HG03175 (cell line): ENCODE measurements around the gene P3H1.
"Not testable (repeated sequence)": the region's sequence is repeated elsewhere in the genome, so short reads cannot be mapped to it uniquely, and the experiment has no call there.

ENCODE experiments used
- ATAC-seq: cut with Tn5 transposase; IDR thresholded peaks from one replicate; pipeline ENCODE4 v1.9.1; 2021; ENCODE audit warnings: mild to moderate bottlenecking, moderate library complexity; ENCODE audit not compliant: unreplicated experiment

The P3H1 gene

DNA sequence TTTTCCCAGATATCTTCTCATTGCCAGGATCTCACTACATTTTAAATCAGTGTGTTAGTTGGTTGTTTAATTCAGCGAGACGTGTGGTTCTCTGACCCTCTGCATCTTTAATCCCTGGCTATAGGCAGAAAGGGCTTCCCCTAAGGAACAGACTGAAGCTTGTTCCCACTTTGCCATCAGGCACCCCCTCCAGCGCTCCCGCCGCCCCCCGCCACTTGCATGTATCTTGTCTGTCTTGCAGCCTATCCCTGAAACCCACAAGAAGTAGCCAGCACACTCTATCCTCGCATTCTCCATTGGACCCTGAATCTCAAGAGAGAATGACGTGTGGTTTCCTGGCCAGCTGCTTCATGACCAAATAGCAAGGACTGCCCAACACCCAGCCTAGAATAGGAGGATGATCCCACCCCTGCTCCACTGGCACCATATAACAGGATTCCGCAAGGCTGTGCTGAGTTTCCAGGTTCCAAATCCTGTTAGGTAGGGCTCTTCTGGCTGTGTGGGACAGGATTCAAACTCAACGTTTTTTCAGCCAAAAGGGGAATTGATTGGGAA is 34.6 kb downstream of the P3H1 start:
- no peak for ATAC-seq

DNA sequence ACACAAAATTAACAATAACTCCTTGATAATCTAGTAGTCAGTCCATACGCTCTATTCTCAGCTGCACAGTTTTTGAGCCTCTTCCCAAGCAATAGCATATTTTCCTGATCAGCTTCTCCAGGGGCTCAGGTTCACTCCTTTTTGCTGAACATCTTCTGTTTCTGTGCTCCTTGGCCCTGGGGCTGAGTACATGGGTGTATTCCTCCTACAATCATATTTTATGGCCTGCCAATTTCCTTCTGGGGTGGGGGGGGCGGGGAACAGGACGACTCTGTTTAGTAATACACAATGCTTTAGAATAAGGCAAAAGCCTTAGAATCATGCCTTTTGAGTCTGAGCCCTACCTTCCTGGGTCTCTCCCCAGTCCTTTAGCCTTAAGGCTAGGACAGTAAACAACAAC is 35.2 kb downstream of the P3H1 start:
- ATAC-seq: no peak

DNA sequence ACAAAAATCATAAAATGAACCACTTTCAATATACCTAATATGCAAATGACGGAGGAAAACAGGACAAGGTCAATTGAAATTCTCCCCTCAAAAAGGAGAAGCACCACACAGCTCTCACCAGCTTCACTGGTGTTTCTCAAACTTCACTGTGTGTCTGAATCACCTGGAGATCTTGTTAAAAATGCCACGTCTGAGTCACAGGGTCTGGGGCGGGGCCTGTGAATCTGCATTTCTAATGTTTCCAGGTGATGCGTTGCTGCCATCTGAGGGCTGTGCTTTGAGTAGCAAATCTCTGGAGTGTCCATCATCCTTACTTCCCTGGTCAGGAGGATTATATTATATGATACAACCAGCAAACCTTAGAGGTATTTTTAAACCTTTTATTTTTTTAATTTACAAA is 35.8 kb downstream of the P3H1 start:
- ATAC-seq: no peak

DNA sequence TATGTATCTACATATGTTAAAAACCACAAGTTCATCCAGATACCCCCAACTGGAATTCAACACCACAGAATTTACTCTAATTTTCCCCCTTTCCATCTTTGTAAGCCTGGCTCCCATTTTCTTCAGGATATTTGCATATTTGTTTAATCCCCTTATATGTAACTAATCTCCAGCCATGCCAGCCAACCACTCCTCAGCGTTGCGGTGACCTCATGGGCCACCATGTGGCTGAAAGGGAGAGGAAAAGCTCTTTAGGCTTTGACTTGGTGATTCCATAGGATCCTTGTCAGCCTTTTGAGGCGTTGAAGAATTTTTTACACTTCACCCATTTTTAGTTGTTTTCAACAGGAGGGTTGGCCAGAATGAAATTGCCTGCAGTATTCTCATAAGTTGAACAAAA is 36.8 kb downstream of the P3H1 start:
- ATAC-seq: no peak

DNA sequence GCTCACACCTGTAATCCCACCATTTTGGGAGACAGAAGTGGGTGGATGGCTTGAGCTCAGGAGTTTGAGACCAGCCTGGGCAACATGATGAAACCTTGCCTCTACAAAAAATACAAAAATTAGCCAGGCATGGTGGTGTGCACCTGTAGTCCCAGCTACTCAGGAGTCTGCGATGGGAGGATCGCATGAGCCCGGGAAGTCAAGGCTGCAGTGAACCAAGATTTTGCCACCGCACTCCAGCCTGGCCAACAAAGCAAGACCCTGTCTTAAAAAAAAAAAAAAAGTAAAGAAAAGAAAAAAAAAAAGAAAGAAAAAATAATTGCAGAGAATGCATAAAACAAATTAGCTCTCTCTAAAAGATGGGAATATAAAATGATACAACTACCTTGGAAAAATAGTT is 41.0 kb downstream of the P3H1 start:
- not testable (repeated sequence) for ATAC-seq

DNA sequence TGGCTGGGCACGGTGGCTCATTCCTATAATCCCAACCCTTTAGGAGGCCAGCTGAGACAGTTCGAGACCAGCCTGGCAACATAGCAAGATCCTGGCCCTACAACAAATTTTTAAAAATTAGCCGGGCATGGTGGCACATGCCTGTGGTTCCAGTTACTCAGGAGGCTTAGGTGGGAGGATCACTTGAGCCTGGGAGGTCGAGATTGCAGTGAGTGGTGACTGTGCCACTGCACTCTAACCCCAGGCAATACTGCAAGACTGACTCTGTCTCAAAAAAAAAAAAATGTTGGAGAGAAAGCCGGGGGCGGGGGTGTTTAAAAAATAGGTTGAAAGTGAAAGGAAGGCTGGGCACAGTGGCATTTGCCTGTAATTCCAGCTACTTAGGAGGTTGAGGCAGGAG is 43.3 kb downstream of the P3H1 start:
- ATAC-seq: no peak

DNA sequence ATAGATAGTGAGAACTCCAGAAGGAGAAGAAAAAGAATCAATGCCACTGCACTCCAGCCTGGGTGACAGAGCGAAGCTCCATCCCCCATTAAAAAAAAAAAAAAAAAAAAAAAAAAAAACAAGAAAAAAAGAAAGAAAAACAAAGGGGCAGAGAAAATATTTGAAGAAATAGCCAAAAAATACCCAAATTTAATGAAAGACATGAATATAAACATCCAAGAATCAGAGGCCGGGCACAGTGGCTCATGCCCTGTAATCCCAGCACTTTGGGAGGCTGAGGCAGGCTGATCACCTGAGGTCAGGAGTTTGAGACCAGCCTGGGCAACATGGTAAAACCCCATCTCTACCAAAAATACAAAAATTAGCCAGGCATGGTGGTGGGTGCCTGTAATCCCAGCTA is 44.4 kb downstream of the P3H1 start:
- not testable (repeated sequence) for ATAC-seq

DNA sequence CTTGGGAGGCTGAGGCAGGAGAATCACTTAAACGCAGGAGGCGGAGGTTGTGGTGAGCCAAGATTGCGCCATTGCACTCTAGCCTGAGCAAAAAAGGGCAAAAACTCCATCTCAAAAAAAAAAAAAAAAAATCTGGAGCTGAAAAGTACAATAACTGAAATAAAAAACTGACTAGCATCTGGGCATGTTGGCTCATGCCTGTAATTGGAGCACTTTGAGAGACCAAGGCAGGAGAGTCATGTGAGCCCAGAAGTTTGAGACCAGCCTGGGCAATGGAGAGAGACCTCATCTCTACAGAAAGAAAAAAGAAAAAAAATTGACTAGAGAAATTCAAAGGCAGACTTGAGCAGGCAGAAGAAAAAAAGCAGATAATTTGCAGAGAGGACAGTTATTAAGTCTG is 44.9 kb downstream of the P3H1 start:
- ATAC-seq: no peak

DNA sequence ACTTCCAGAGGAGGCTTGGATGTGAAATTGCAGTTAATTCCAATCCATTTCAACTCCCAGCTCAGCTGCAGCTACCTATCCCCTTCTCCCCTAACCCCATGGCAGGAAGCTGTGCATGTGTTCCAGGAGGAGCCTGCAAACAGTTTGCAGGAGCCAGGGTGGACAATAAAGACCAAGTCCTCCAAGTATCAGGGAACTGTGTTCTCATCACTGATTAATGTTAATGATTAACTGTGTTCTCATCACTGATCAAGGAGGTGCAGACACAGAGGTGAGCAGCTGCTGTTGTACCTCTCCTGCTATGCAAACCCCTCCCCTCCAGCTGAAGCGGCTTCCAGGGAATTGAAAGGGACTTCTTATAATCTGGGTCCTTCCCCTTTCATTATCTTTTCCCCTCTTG is 46.0 kb downstream of the P3H1 start:
- ATAC-seq: no peak

DNA sequence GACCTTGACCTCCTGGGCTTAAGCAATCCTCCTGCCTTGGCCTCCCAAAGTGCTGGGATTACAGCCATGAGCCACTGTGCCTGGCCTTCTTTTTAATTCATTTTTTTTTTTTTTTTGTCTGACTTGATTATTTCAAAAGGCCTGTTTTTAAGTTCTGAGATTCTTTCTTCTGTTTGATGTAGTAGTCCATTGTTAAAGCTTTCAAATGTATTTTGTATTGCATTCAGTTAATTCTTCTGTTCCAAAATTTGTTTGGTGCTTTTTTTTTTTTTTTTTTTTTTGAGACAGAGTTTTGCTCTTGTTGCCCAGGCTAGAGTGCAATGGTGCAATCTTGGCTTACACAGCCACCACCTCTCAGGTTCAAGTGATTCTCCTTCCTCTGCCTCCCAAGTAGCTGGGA is 52.4 kb downstream of the P3H1 start:
- ATAC-seq: not testable (repeated sequence)

DNA sequence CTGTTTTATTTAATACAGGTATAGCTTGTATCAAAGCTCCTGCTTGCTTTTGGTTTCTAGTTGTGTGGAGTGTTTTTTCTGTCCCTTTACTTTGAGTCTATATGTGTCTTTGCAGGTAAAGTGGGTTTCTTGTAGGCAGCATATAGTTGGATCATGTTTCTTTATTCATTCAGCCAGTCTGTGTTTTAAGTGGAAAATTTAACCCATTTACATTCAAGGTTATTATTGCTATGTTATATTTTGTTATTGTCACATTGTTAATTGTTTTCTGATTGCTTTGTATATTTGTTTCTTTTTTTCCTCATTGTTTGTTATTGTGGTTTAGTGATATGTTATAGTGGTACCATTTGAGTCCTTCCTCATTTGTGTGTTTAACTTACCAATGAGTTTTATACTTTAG is 53.5 kb downstream of the P3H1 start:
- ATAC-seq: no peak

DNA sequence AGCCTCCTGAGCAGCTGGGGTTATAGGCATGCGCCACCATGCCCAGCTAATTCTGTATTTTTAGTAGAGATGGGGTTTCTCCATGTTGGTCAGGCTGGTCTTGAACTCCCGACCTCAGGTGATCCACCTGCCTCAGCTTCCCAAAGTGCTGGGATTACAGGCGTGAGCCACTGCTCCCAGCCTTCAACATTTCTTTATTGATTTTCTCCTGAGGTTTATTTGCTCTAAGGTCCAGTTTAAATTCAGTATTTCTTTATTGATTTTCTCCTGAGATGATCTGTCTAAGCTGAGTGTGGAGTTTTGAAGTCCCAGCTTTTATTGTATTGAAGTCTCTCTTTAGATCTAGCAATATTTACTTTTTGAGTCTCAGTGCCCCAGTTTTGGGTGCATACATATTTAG is 54.0 kb downstream of the P3H1 start:
- ATAC-seq: not testable (repeated sequence)

DNA sequence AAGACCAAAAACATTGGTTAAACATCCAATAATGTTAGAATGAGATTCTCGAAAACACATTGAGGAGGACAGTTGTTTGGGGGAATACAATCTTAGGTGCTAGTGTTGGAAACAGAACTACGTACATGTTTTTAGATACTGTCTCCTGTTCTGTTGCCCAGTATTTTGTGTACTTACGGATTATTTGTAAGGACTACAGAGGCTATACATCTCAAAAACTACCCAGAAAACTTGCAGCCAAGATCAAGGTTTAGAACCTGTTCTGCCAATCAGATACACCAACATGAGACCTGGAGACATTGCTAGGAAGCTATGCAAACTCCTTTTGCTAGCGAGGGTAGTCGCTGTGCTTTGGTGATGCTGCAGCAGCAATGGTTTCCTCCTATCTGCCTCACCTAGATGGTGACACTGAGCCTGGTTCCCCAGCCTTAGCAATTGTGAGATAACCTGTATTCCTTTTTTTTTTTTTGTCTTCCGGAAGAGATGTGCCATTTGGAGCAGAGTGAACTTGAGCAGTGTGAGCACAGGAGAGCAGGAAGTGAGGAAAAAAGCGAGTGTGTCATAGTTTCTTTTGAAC is 62.9 kb downstream of the P3H1 start:
- no peak for ATAC-seq

DNA sequence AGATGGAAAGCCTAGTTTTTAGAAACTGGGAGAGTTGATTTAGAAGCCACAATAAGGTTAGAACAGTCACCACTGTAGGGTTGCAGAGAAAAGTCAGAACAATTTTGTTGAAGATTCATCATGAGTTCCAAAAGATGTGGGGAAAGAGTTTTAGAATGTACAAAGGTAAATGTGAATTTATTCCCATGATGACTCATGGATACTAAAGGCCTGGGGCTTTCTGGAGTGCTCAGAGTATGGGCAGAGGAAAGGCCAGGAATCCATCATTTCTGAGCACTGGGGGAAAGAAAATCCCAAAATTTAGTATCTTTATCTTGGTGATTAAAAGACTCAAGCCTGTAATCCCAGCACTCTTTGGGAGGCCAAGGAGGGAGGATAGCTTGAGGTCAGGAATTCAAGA is 66.8 kb downstream of the P3H1 start:
- no peak for ATAC-seq

DNA sequence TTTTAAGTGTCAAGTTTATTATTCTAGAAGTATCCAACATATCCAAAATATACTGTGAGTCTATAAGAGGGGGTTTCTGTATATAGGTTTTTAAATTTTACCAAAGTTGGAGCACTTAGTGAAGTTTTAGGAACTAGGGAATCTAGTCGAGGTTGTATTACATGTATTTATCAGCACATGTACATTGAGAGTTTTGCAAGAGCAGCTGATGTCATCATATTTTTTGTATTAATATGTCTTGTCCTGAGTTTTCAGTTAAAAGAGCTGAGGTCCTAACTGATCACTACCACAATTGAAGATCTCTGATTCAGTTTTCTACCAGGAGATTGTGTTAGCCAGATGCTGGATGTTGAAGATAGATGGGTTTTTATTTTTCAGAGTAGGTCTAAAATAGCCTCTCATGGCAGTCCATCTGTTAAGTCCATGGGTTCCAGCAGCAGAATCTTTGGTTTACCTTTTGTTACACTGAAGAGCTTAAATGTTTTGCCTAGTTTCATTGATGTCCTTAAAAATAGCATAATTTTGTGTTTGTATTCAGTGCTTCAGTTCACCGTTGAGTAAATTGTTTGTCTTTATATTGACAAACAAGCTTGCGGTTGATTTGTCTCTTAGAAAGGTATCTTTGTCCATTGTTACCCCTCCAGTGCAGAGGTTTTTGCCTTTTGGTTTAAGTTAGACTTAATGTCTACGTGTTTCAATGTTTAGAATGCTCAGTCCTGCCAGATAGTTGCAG is 68.6 kb downstream of the P3H1 start:
- no peak for ATAC-seq
